HG03520 (cell line): ENCODE data around the gene ZNF598.

Experiments used
- ATAC-seq: cut with Tn5 transposase; IDR thresholded peaks from one replicate; pipeline ENCODE4 v1.9.1; 2021; ENCODE audit warnings: mild to moderate bottlenecking, moderate library complexity; ENCODE audit not compliant: unreplicated experiment

Gene ZNF598

GRCh38 chr16:2009791-2010510 lies at the start of gene ZNF598:
ZNF598 (minus strand) TSS chr16:2009821.
- peak; percentile 70 for ATAC-seq

- ATAC-seq = no peak
Measured at GRCh38 chr16:2058872-2059271, 49.3 kb upstream of the ZNF598 start.

DNA sequence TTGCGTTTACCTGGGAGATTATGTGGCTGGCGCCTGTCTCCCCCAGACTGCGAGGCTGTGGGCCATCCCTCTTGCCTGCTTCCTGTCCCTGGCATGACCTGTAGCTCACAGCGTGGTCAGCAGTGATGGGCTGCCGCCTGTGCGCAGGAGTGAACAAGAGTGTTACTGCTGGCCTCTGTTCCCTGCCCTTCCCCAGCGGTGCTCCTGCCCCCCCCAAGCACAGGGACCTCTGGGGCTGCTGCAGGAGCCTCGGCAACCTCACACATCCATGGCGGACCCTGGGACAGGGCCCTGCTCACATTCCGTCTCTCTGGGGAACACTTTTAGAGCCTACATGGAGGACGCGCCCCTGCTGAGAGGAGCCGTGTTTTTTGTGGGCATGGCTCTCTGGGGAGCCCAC lies 48.8 kb upstream of the ZNF598 start:
- no peak for ATAC-seq

DNA sequence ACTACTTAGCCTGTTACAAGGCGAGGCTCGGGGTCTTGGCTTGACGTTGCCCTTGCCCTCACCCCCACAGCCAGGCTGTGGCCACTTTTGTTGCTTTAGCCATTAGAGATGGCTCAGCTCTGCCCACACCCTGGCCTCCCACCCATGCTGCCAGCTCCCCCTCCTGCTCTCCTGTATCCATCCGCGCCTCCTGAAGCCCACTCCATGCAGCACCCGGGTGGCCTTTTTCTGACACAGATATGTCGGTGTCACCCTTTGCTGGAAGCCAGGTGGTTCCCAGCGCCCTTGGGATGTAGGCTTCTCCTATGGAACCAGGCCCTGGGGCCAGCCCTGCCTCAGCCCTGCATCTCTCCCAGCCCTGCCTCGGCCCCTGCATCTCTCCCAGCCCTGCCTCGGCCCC lies 47.8 kb upstream of the ZNF598 start:
- ATAC-seq = no peak

GRCh38 chr16:2056681-2057407 lies 47.2 kb upstream of the ZNF598 start:
- ATAC-seq = no peak

DNA sequence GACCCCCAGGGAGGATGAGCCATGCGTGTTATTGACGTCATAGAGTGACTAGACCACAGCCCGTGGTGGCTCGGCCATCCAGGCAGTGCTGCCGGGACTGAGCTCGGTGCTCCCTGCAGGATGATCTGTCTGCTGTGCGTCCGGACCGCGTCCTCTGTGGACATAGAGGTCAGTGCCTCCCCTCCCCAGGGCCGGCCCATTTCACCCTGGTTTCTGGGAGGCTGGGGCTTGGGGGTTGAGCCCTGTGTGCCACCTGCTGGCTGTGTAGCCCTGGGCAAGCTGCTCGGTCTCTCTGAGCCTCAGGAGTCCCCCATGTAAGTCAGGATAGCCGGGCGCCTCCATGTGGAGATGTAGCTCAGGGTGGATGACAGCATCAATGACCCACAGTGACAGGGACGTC lies 46.5 kb upstream of the ZNF598 start:
- ATAC-seq = no peak

DNA sequence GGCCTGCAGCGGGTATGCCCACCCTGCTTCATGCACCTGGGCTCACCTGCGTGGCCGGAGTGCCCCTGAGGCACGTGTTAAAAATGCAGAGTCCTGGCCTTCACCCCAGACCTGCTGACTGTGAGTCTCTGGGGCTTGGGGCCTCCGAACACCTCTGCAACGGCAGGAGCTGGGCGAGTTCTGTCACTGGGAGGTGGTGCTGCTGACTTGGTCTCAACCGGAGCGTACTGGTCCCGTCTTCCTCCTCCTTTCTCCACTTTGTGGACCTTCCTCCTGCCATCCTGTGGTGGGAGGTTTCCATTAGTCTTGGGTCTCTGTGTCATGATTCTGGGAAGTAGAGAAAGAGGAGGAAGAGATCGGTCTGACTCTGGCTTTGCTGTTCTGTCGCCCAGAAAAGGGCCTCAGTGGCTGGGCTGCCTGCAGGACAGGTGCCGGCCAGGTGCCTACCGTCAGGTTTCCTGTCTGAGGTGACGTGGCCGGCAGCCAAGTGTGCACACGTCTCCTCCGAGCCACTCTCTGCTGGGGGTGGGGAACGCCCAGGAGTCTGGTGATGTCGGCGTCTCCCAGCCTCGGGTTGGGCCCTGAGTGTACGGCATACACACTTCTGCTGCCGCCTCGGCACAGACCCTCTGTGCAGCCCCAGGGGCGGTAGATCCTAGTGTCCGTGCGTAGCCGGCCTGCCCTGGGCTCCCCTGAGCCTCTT lies 45.1 kb upstream of the ZNF598 start:
- no peak for ATAC-seq

- ATAC-seq = no peak
Measured at GRCh38 chr16:2053897-2054296, 44.3 kb upstream of the ZNF598 start.

- no peak for ATAC-seq
Measured at GRCh38 chr16:2053211-2053610, 43.6 kb upstream of the ZNF598 start.

DNA sequence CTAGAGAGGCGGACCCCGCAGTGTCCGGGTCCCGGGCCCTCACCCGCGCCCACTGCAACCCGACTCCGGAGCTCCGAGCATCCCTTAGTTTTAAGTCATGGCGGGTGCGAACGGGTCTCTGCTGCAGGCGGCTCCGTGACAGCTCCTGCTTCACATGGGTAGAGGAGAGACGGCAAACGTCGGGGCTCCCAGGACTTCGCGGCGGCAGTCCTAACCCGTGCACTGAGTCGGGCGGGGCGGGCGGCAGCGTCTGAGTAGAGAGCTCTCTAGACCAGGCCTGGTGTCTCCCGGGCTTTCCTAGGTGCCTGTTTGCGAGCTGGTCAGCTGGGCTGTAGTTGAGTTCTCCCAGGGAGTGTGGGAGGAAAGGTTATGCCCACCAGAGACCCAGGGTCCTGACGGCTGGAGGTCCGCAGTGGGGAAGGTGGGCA lies 38.5 kb upstream of the ZNF598 start:
- no peak for ATAC-seq

DNA sequence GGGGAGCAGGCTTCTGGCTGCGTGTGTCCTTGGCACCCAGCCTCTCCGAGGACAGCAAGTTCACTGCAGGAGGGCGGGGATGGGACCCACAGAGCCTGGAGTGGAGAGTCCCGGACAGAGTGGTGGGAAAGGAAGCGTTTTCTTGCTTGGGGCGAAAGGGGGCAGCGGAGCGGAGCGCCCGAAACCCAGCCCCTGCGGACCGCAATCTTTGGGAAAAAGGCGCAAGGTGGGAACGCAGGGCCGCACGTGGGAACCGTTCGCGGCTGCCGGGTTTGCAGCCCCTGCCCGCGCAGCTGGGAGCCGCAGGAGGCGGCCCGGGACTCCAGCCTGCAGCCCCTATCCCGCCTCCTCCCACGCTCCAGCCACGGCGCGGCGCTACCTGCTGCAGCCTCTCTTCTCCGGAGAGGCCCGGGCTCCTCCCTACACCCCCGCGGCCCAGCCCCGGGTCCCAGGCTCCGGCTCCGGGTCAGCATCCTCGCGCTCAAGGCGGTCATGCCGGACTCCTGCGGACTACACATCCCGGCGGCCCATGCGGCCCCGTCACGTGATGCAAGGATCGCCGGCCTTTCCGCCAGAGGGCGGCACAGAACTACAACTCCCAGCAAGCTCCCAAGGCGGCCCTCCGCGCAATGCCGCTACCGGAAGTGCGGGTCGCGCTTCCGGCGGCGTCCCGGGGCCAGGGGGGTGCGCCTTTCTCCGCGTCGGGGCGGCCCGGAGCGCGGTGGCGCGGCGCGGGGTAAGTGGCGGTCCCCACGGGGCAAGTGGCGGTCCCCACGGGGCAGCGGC lies 37.9 kb upstream of the ZNF598 start, which contains the start of the genes NTHL1 and TSC2:
TSS of gene NTHL1 (minus strand) at position 505 of the 786 bp plus-strand sequence. CDS start at position 494, 11 bp downstream.
TSS of gene TSC2 (plus strand) at position 656 of the 786 bp plus-strand sequence. CDS start 631 bp downstream, outside the sequence.
- ATAC-seq = peak; percentile 82

DNA sequence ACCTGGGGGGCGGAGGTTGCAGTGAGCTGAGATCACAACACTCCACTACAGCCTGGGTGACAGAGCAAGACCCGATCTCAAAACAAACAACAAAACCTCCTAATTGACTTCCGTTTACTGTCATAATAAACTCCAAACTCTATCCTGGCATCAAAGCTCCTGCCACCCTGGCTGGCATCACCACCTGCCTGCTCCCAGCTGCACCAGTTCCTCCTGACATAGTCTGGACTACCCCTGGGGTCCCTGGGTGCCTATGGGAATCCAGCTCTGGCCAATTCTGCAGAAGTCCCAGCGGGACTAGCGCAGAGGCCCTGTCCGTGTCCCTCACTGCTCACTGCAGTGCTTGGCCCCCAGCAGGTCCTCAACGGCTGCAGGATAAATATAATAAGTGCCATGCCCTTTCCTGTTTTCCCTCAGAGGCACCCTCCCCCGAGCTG lies 37.3 kb upstream of the ZNF598 start:
- no peak for ATAC-seq

- no peak for ATAC-seq
Measured at GRCh38 chr16:2045965-2046892, 36.6 kb upstream of the ZNF598 start.

- no peak for ATAC-seq
Measured at GRCh38 chr16:2044541-2044940, 34.9 kb upstream of the ZNF598 start.

GRCh38 chr16:2043667-2044451 lies 34.2 kb upstream of the ZNF598 start:
- ATAC-seq = no peak

DNA sequence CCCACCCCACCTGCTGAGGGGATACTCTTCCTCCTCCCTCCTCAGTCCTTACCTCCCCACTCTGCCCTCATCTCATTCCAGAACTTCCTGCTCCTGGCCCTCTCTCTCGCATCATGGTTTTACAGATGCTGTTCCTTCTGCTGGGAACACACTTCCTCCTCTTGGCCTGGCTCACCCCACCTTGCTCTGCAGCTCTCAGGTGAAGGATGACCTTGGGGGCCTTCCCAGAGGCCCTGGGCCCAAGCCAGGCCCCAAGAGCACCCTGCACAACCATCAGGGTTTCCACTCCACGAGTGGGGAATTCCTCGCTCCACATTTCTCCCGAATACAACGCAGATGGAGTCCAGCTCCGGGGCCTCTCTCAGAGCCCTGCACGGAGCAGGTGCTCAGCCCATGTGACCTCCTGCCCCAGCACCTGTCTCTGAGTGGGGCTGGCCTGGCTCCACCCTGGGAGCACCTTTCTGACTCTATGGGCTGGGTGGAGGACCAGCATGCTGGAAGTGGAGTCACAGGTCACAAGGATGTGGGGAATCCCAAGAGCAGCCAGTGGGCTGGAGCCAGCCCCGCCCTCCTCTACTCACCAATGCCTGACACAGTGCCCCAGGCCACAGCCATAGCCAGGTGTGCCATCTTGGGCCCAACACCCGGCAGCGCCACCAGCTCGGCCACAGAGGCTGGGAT lies 33.5 kb upstream of the ZNF598 start:
- no peak for ATAC-seq

DNA sequence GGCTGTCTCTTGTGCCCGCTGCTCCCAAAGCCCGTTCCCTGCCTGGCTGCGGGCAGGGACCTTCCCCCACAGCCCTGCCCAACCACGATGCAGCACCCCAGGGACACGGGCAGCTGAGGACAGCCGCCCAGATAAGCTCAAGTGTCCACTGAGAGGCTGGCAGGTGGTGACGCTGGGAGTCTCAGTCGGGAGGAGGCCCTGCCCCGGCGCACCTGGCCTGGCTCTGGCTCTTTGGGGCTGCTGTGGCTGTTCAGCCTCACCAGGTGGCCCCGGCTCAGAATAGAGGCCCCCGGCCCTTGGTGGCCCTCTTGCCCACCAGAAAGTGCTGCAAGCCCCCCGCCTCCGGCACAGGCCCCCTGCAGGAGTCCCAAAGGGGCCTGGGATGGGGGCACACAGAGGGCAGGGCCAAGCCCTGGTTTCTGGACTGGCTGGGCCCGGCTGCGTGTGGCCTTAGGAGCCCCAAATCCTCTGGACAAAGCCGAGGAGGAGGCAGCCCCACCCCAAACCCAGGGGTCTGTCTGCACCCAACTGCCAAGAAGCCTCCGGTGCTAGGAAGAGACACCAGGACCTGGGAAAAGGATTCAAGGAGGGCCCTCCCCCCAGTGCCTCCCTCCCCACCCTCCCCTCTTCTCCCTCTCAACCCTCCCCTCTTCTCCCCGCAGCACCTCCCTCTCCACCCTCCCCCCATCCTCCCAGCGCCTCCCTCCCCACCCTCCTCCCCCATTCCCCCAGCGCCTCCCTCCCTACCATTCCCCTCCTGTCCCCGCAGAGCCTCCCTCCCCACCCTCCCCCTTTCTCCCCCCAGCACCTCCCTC lies 32.8 kb upstream of the ZNF598 start:
- ATAC-seq = no peak
